ENCODE measurements around the gene IPMK. TPM values are rescaled to one million over a fixed set of nuclear protein-coding genes. Genes with fewer than 3 reads are reported as not detected.

IPMK gene
- total RNA-seq, 1 donor from 2014 or later: 5.5 TPM

DNA sequence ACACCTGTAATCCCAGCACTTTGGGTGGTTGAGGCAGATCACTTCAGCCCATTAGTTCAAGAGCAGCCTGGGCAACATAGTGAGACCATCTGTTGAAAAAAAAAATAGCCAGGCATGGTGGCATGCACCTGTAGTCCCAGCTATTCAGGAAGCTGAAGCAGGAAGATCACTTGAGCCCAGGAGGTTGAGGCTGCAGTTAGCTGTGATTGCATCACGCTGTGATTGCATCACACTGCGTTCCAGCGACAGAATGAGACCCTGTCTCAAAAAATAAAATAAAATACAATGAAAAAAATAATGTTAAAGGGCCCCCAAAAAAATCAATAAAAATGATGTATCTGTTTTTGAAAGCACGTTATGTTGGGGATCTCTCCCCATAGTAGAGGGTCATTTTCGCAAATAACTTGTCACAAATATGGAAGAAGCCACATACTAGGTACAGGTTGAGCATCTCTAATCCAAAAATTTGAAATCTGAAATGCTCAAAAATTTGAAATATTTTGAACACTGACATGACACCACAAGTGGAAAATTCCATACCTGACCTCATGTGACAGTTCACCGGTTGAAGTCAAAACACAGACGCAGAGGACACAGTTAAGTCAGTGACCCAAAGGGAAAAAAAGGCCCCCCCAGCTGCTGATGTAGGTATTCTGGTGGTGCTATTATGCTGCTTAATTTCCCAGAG is 10.7 kb upstream of the IPMK start:
- H3K27me3 Mint-ChIP-seq (ENCODE audit: unreplicated experiment): peaks cover 5% of the 10 kb centered on the region
- H3K4me3 Mint-ChIP-seq (ENCODE audit: unreplicated experiment): no peak overlapping the region
- no peak overlapping the region for H3K27ac Mint-ChIP-seq (ENCODE audit: unreplicated experiment)
- H3K36me3 Mint-ChIP-seq (ENCODE audit: low read depth, unreplicated experiment): no peaks in the 10 kb centered on the region
- no peaks in the 10 kb centered on the region for H3K9me3 Mint-ChIP-seq (ENCODE audit: unreplicated experiment)
- H3K4me1 Mint-ChIP-seq (ENCODE audit: unreplicated experiment): peaks cover 36% of the 10 kb centered on the region
- TF ChIP-seq, protein P1, sequence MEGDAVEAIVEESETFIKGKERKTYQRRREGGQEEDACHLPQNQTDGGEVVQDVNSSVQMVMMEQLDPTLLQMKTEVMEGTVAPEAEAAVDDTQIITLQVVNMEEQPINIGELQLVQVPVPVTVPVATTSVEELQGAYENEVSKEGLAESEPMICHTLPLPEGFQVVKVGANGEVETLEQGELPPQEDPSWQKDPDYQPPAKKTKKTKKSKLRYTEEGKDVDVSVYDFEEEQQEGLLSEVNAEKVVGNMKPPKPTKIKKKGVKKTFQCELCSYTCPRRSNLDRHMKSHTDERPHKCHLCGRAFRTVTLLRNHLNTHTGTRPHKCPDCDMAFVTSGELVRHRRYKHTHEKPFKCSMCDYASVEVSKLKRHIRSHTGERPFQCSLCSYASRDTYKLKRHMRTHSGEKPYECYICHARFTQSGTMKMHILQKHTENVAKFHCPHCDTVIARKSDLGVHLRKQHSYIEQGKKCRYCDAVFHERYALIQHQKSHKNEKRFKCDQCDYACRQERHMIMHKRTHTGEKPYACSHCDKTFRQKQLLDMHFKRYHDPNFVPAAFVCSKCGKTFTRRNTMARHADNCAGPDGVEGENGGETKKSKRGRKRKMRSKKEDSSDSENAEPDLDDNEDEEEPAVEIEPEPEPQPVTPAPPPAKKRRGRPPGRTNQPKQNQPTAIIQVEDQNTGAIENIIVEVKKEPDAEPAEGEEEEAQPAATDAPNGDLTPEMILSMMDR (IDR thresholded peaks at IDR 0.05; ENCODE audit: unreplicated experiment): no peak
- no peak for DNase-seq (ENCODE audit: low spot score)

DNA sequence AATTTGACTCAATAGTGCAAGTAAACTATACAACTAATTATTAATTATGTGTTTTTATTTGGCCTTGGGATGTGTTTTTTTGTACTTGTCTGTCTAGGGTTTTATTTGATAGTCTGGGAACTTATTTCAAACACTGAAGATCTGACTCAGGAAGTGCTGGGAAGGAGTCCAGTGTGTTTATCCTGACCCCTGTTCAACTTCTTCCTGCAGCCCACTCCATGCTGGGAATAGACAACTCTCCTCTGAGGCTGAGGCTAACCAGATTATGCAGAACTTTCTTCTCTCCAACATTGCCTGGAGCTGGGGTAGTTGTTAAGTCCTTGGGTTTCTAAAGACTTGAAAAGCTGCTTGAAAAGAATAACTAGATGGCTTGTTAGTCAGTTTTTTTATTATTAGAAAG is 8.2 kb upstream of the IPMK start:
- Mint-ChIP-seq H3K4me3 (ENCODE audit: unreplicated experiment) (no peak overlapping the region), H3K4me1 (ENCODE audit: unreplicated experiment) (peaks cover 15% of the 10 kb centered on the region), H3K9me3 (ENCODE audit: unreplicated experiment) (no peaks in the 10 kb centered on the region), H3K36me3 (ENCODE audit: low read depth, unreplicated experiment) (no peaks in the 10 kb centered on the region), H3K27ac (ENCODE audit: unreplicated experiment) (peak overlapping the region; percentile 57), H3K27me3 (ENCODE audit: unreplicated experiment) (peaks cover 5% of the 10 kb centered on the region)
- no peak for DNase-seq (ENCODE audit: low spot score)
- TF ChIP-seq, protein P1 (IDR thresholded peaks at IDR 0.05; ENCODE audit: unreplicated experiment): no peak

DNA sequence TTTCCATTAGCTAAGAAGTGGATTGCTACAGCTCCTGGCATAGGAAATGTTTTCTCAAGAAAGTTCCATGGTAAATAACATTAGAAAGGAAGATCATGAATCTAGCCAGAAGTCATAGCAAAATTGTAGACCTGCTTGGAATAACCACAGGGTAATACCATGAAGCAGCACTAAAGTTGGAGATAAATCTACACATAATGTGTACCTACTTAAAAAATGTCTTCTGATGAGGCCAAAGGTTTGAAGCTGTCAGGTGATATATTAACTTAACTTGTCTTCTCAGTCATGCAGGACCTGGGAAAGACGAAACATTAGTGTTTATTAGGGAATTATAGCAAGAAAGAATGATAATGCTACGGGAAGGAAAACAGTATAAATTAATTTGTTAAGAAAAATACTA is 7.6 kb upstream of the IPMK start:
- Mint-ChIP-seq H3K27ac (ENCODE audit: unreplicated experiment) (no peak overlapping the region), H3K27me3 (ENCODE audit: unreplicated experiment) (peaks cover 2% of the 10 kb centered on the region), H3K4me1 (ENCODE audit: unreplicated experiment) (peaks cover 13% of the 10 kb centered on the region), H3K9me3 (ENCODE audit: unreplicated experiment) (no peaks in the 10 kb centered on the region), H3K4me3 (ENCODE audit: unreplicated experiment) (no peak overlapping the region), H3K36me3 (ENCODE audit: low read depth, unreplicated experiment) (no peaks in the 10 kb centered on the region)
- TF ChIP-seq, protein P1 (IDR thresholded peaks at IDR 0.05; ENCODE audit: unreplicated experiment): no peak
- no peak for DNase-seq (ENCODE audit: low spot score)

DNA sequence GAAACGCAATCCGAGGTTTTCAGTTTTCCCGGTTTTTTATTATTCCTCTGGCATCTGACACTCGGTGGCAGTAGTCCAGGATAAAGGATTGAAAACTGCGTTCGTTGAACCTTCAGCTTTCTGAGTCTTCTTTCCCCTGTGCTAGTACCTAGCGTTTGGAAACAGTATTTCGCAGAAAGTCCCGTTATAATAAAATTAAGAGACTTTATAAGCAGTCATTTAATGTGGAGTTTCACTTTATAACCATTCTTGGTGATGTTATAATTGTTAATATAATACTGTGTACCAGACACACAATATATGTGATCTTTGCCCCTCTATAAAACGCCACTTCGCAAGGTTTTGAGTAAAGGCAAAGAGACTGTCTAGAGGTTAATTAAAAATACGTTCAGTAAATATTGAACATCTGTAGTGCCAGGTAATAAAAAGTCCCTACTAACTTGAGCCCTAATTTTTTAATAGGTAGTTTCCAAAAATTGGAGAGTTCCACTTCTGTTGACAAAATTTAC is 2.1 kb upstream of the IPMK start:
- peak overlapping the region; percentile 94 for H3K27ac Mint-ChIP-seq (ENCODE audit: unreplicated experiment)
- H3K9me3 Mint-ChIP-seq (ENCODE audit: unreplicated experiment): no peaks in the 10 kb centered on the region
- peak overlapping the region; percentile 96 for H3K4me3 Mint-ChIP-seq (ENCODE audit: unreplicated experiment)

More for the DNA sequence above, 2.1 kb upstream of the IPMK start:
- Mint-ChIP-seq H3K4me1 (ENCODE audit: unreplicated experiment) (peaks cover 17% of the 10 kb centered on the region), H3K27me3 (ENCODE audit: unreplicated experiment) (peaks cover 8% of the 10 kb centered on the region), H3K36me3 (ENCODE audit: low read depth, unreplicated experiment) (no peaks in the 10 kb centered on the region)
- no peak for DNase-seq (ENCODE audit: low spot score)
- TF ChIP-seq, protein P1 (IDR thresholded peaks at IDR 0.05; ENCODE audit: unreplicated experiment): no peak

All from endothelial cell (in vitro differentiated cells).